Right lobe of liver (tissue), 4 donors: ENCODE results near the gene GALNT7.

ENCODE experiments used
- CTCF ChIP-seq, 4 donors: fragments of 200-600 bp in 3 of 4; fragments of 450-650 bp in 1 of 4; IDR thresholded peaks; one replicate each; pipeline versions ENCODE4 v1.5.1 to v1.8.0; 2016 to 2022; ENCODE audit warnings: antibody characterized with exemption in 4 of 4, mild to moderate bottlenecking in 2 of 4
- POLR2A ChIP-seq: fragments of 450-650 bp; IDR thresholded peaks from one replicate; pipeline ENCODE4 v1.6.1; 2017; ENCODE audit warnings: antibody characterized with exemption, mild to moderate bottlenecking
- donor health status: DM: no; HTN: no; CAD: no.
- donor health status: DM: no; HTN: no; CAD: no.
- donor health status: DM: no; HTN: yes; CAD: no.

- no peak for TF ChIP-seq POLR2A
- TF ChIP-seq CTCF (IDR thresholded peaks at IDR 0.05), result no peak
These were observed 189.3 kb downstream of the GALNT7 start for GRCh38 chr4:173357939-173358338.
